Stimulated activated CD4-positive, alpha-beta T cell treated with anti-CD3 and anti-CD28 coated beads, TNF-alpha, amount 100 ng/mL, for 24 hours (primary cell): ENCODE measurements around the gene MBTPS1.

Experiments
- DNase-seq, 3 experiments: peaks; one replicate each; pipeline ENCODE4 v3.0.0-alpha.2; 2020; ENCODE audit warnings: low read depth in 3 of 3

Gene MBTPS1

GRCh38 chr16:84004442-84004841 is 112.3 kb downstream of the MBTPS1 start:
- DNase-seq = no peak
